Neural progenitor cell (in vitro differentiated cells): ENCODE measurements around the gene WEE1. TPM values are rescaled to one million over a fixed set of nuclear protein-coding genes. Genes with fewer than 3 reads are reported as not detected.
A peak's percentile ranks its signal among the peaks of the same experiment; 100 is the strongest.
"Not testable (repeated sequence)": the region's sequence is repeated elsewhere in the genome, so short reads cannot be mapped to it uniquely, and the experiment has no call there.

Experiments
- DNase-seq: peaks from one replicate; pipeline ENCODE4 v3.0.0-alpha.2; 2016; ENCODE audit warnings: low spot score
- H2AFZ ChIP-seq: fragments of 200-600 bp; sonication (generic); replicated peaks from 2 replicates; pipeline ENCODE4 v1.6.1; 2016; ENCODE audit warnings: antibody characterized with exemption
- H3F3A ChIP-seq: fragments of 200-600 bp; sonication (generic); 2 replicates; pipeline ENCODE4 v1.6.1; 2016; ENCODE audit warnings: antibody characterized with exemption, low read depth
- H3K27ac ChIP-seq: fragments of 200-600 bp; sonication (generic); 2 replicates; pipeline ENCODE4 v1.5.1; 2016; ENCODE audit warnings: mild to moderate bottlenecking
- H3K27me3 ChIP-seq: fragments of 200-600 bp; sonication (generic); 2 replicates; pipeline ENCODE4 v1.6.1; 2016; ENCODE audit warnings: mild to moderate bottlenecking, moderate library complexity
- H3K36me3 ChIP-seq: fragments of 200-600 bp; sonication (generic); 2 replicates; pipeline ENCODE4 v1.5.1; 2016
- H3K4me1 ChIP-seq: fragments of 200-600 bp; sonication (generic); 2 replicates; pipeline ENCODE4 v1.6.1; 2016; ENCODE audit warnings: mixed run types
- H3K4me2 ChIP-seq: fragments of 200-600 bp; sonication (generic); 2 replicates; pipeline ENCODE4 v1.6.1; 2016
- H3K4me3 ChIP-seq: fragments of 200-600 bp; sonication (generic); 2 replicates; pipeline ENCODE4 v1.5.1; 2016
- H3K79me2 ChIP-seq: fragments of 200-600 bp; sonication (generic); 2 replicates; pipeline ENCODE4 v1.6.1; 2016; ENCODE audit warnings: low read depth
- H3K9ac ChIP-seq: fragments of 200-600 bp; sonication (generic); 2 replicates; pipeline ENCODE4 v1.6.1; 2016
- H3K9me3 ChIP-seq: fragments of 200-600 bp; sonication (generic); 2 replicates; pipeline ENCODE4 v1.5.1; 2016; ENCODE audit warnings: low read depth
- H4K20me1 ChIP-seq: fragments of 200-600 bp; sonication (generic); 2 replicates; pipeline ENCODE4 v1.6.1; 2016; ENCODE audit warnings: low read depth
- H3K27ac Mint-ChIP-seq: 3 replicates; pipeline ENCODE4 v1.8.0; 2021; ENCODE audit warnings: mixed read lengths
- H3K27me3 Mint-ChIP-seq: 2 replicates; pipeline ENCODE4 v1.8.0; 2022; ENCODE audit warnings: low read depth, mild to moderate bottlenecking, inconsistent platforms, moderate library complexity, mixed read lengths; ENCODE audit not compliant: insufficient read depth
- H3K36me3 Mint-ChIP-seq: 3 replicates; pipeline ENCODE4 v1.8.0; 2021; ENCODE audit warnings: mixed read lengths
- H3K4me1 Mint-ChIP-seq: 3 replicates; pipeline ENCODE4 v1.8.0; 2021; ENCODE audit warnings: mixed read lengths
- H3K4me3 Mint-ChIP-seq: 3 replicates; pipeline ENCODE4 v1.8.0; 2021; ENCODE audit warnings: mild to moderate bottlenecking, moderate library complexity, mixed read lengths
- H3K9me3 Mint-ChIP-seq: 3 replicates; pipeline ENCODE4 v1.8.0; 2020; ENCODE audit warnings: mixed read lengths
- CTCF ChIP-seq: fragments of 200-600 bp; sonication (generic); IDR thresholded peaks from 2 replicates; pipeline ENCODE4 v1.5.1; 2017; ENCODE audit warnings: antibody characterized with exemption, mild to moderate bottlenecking
- EZH2 ChIP-seq: fragments of 200-600 bp; sonication (generic); IDR thresholded peaks from 2 replicates; pipeline ENCODE4 v1.6.1; 2017; ENCODE audit warnings: antibody characterized with exemption, mild to moderate bottlenecking, moderate library complexity
- EZH2phosphoT487 ChIP-seq: fragments of 200-600 bp; sonication (generic); IDR thresholded peaks from 2 replicates; pipeline ENCODE4 v1.6.1; 2017; ENCODE audit warnings: antibody characterized with exemption
- total RNA-seq: library from RNA; depleted of rRNA; stranded (reverse); fragments of >200 nt; gene quantifications from 2 replicates; pipeline ENCODE4 v1.2.3, GENCODE V29; 2015; ENCODE audit warnings: low replicate concordance

The WEE1 gene
- total RNA-seq, 1 donor from 2014 or later = 156 TPM

- Mint-ChIP-seq H3K27me3 (peaks cover 3% of the 10 kb centered on the region), H3K27ac (peak overlapping the region; percentile 36), H3K36me3 (no peaks in the 10 kb centered on the region)
These were observed 28.4 kb downstream of the WEE1 start for GRCh38 chr11:9601876-9602199.

DNA sequence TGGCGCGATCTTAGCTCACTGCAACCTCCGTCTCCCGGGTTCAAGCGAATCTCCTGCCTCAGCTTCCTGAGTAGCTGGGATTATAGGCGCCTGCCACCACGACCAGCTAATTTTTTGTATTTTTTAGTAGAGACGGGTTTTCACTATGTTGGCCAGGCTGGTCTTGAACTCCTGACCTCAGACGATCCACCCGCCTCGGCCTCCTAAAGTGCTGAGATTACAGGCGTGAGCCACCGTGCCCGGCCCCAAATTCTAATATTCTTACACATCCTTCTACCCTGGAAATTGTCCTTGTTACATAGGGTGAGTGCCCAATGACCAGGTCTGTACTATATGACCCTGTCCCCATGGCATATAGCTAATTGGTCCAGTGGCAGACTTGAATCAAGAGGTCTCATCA is 29.7 kb downstream of the WEE1 start:
- H3K27ac ChIP-seq, H3K4me3 ChIP-seq, H3K9ac ChIP-seq, H3K9me3 Mint-ChIP-seq, H3K27ac Mint-ChIP-seq, H3K36me3 ChIP-seq, DNase-seq, H3K27me3 Mint-ChIP-seq, H3K79me2 ChIP-seq, H3K9me3 ChIP-seq, H3F3A ChIP-seq, H3K36me3 Mint-ChIP-seq, H4K20me1 ChIP-seq, H3K4me3 Mint-ChIP-seq, H3K4me1 ChIP-seq, H2AFZ ChIP-seq, H3K4me2 ChIP-seq, H3K27me3 ChIP-seq: not testable (repeated sequence)
- peaks cover 11% of the 10 kb centered on the region for H3K4me1 Mint-ChIP-seq

More at GRCh38 chr11:9601876-9602199, 28.4 kb downstream of the WEE1 start:
- Histone ChIP-seq H3K4me3 (no peak overlapping the region), H3K79me2 (no peaks in the 10 kb centered on the region), H3K27me3 (no peaks in the 10 kb centered on the region), H3K4me1 (no peaks in the 10 kb centered on the region), H3K27ac (no peak overlapping the region), H4K20me1 (no peaks in the 10 kb centered on the region), H3K9me3 (no peaks in the 10 kb centered on the region), H3K4me2 (no peak overlapping the region), H3K36me3 (no peaks in the 10 kb centered on the region), H3K9ac (no peak overlapping the region), H2AFZ (no peak overlapping the region), H3F3A (no peaks in the 10 kb centered on the region)
- no peak for DNase-seq
- no peak for TF ChIP-seq CTCF
- TF ChIP-seq EZH2phosphoT487 = no peak
- TF ChIP-seq EZH2 = no peak
- peaks cover 11% of the 10 kb centered on the region for H3K4me1 Mint-ChIP-seq
- no peaks in the 10 kb centered on the region for H3K9me3 Mint-ChIP-seq
- H3K4me3 Mint-ChIP-seq = no peak overlapping the region

- no peaks in the 10 kb centered on the region for H3K36me3 ChIP-seq
- H2AFZ ChIP-seq = no peak overlapping the region
- Mint-ChIP-seq H3K4me1 (peaks cover 11% of the 10 kb centered on the region), H3K4me3 (no peak overlapping the region), H3K36me3 (no peaks in the 10 kb centered on the region), H3K27ac (no peak overlapping the region), H3K27me3 (peaks cover 1% of the 10 kb centered on the region), H3K9me3 (no peaks in the 10 kb centered on the region)
- peaks cover 7% of the 10 kb centered on the region for H3F3A ChIP-seq
- no peak for DNase-seq
- no peaks in the 10 kb centered on the region for H3K9me3 ChIP-seq
- peaks cover 6% of the 10 kb centered on the region for H3K4me1 ChIP-seq
- H3K4me2 ChIP-seq = no peak overlapping the region
- no peak overlapping the region for H3K4me3 ChIP-seq
- H3K27me3 ChIP-seq = no peaks in the 10 kb centered on the region
- no peak overlapping the region for H3K27ac ChIP-seq
- no peaks in the 10 kb centered on the region for H4K20me1 ChIP-seq
- H3K79me2 ChIP-seq = no peaks in the 10 kb centered on the region
- H3K9ac ChIP-seq = no peak overlapping the region
- TF ChIP-seq CTCF (no peak), EZH2phosphoT487 (no peak), EZH2 (no peak)
These were observed 30.7 kb downstream of the WEE1 start for GRCh38 chr11:9604134-9604533.

DNA sequence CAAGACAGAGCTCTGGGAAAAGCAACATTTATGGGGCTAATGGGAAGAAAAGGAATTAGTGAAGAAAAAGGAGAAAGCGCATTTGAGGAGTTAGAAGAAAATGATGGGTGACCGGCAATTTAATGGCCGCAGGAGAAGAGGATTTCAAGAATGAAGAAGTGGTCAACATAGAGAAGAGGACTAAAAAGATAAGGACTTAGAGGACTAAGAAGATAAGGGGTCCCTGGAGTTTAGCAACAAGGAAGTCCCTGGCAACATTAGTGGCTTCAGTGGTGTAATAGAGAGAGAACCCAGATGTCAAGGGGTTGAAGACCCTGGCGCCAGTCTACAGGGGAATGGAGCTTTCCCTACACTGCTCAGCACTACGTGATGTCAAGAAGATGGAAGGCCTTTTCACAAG is 32.3 kb downstream of the WEE1 start:
- H3F3A ChIP-seq = peaks cover 7% of the 10 kb centered on the region
- H3K9me3 ChIP-seq = no peaks in the 10 kb centered on the region
- Mint-ChIP-seq H3K9me3 (no peaks in the 10 kb centered on the region), H3K36me3 (no peaks in the 10 kb centered on the region), H3K4me1 (peaks cover 8% of the 10 kb centered on the region), H3K27ac (no peak overlapping the region), H3K27me3 (peaks cover 4% of the 10 kb centered on the region), H3K4me3 (no peak overlapping the region)
- H3K4me2 ChIP-seq = no peak overlapping the region
- no peaks in the 10 kb centered on the region for H3K36me3 ChIP-seq
- no peak overlapping the region for H3K9ac ChIP-seq
- H3K27me3 ChIP-seq = no peaks in the 10 kb centered on the region
- H4K20me1 ChIP-seq = no peaks in the 10 kb centered on the region
- no peak overlapping the region for H2AFZ ChIP-seq
- no peak for DNase-seq
- no peak overlapping the region for H3K4me3 ChIP-seq
- no peaks in the 10 kb centered on the region for H3K79me2 ChIP-seq
- H3K27ac ChIP-seq = no peak overlapping the region
- H3K4me1 ChIP-seq = peaks cover 6% of the 10 kb centered on the region
- TF ChIP-seq CTCF = no peak
- no peak for TF ChIP-seq EZH2phosphoT487
- TF ChIP-seq EZH2 = no peak
